Activated CD8-positive, alpha-beta memory T cell treated with anti-CD3 and anti-CD28 coated beads, Interleukin-2, amount 50 U/mL, for 48 hours (primary cell): Measurements from ENCODE around the gene PPP1R12B.
"Not testable (repeated sequence)": the region's sequence is repeated elsewhere in the genome, so short reads cannot be mapped to it uniquely, and the experiment has no call there.

ENCODE experiments used
- DNase-seq: peaks from one replicate; pipeline ENCODE4 v3.0.0-alpha.2; 2020

Gene PPP1R12B

GRCh38 chr1:202540014-202540413 lies 191.5 kb downstream of the PPP1R12B start:
- DNase-seq: no peak

- no peak for DNase-seq
Measured at GRCh38 chr1:202540448-202540847, 191.9 kb downstream of the PPP1R12B start.

- DNase-seq: not testable (repeated sequence)
Measured at GRCh38 chr1:202540858-202541257, 192.4 kb downstream of the PPP1R12B start.

- not testable (repeated sequence) for DNase-seq
Measured at GRCh38 chr1:202542415-202542814, 193.9 kb downstream of the PPP1R12B start.

- DNase-seq: not testable (repeated sequence)
Measured at GRCh38 chr1:202543537-202543936, 195.0 kb downstream of the PPP1R12B start.

GRCh38 chr1:202544766-202545449 lies 196.4 kb downstream of the PPP1R12B start:
- not testable (repeated sequence) for DNase-seq

GRCh38 chr1:202545647-202546303 lies 197.3 kb downstream of the PPP1R12B start:
- not testable (repeated sequence) for DNase-seq

- DNase-seq: not testable (repeated sequence)
Measured at GRCh38 chr1:202546377-202546776, 197.9 kb downstream of the PPP1R12B start.

- DNase-seq: not testable (repeated sequence)
Measured at GRCh38 chr1:202546796-202547195, 198.3 kb downstream of the PPP1R12B start.

- no peak for DNase-seq
Measured at GRCh38 chr1:202547215-202547614, 198.7 kb downstream of the PPP1R12B start.

GRCh38 chr1:202550088-202550487 lies 201.6 kb downstream of the PPP1R12B start:
- not testable (repeated sequence) for DNase-seq

GRCh38 chr1:202551683-202552082 lies 203.2 kb downstream of the PPP1R12B start:
- no peak for DNase-seq

GRCh38 chr1:202552615-202553014 lies 204.1 kb downstream of the PPP1R12B start:
- DNase-seq: not testable (repeated sequence)

GRCh38 chr1:202553078-202553477 lies 204.6 kb downstream of the PPP1R12B start:
- not testable (repeated sequence) for DNase-seq

GRCh38 chr1:202553560-202554038 lies 205.1 kb downstream of the PPP1R12B start:
- no peak for DNase-seq

GRCh38 chr1:202554619-202555018 lies 206.1 kb downstream of the PPP1R12B start:
- DNase-seq: not testable (repeated sequence)

GRCh38 chr1:202556037-202556436 lies 207.5 kb downstream of the PPP1R12B start:
- DNase-seq: not testable (repeated sequence)

GRCh38 chr1:202557662-202558061 lies 209.2 kb downstream of the PPP1R12B start:
- not testable (repeated sequence) for DNase-seq

GRCh38 chr1:202561240-202561639 lies 212.7 kb downstream of the PPP1R12B start:
- no peak for DNase-seq

GRCh38 chr1:202561726-202562443 lies 213.4 kb downstream of the PPP1R12B start:
- DNase-seq: no peak

GRCh38 chr1:202562444-202563060 lies 214.1 kb downstream of the PPP1R12B start:
- DNase-seq: no peak

GRCh38 chr1:202563818-202564217 lies 215.3 kb downstream of the PPP1R12B start:
- DNase-seq: no peak

- no peak for DNase-seq
Measured at GRCh38 chr1:202564958-202565495, 216.5 kb downstream of the PPP1R12B start.
